Gastrocnemius medialis (tissue), 4 donors: Measurements from ENCODE around the gene DCTN2.

Source experiments
- POLR2A ChIP-seq, 2 donors: fragments of 450-650 bp; IDR thresholded peaks; one replicate each; pipeline ENCODE4 v1.6.1; 2017; ENCODE audit warnings: antibody characterized with exemption in 2 of 2, mild to moderate bottlenecking in 2 of 2, moderate library complexity in 2 of 2
- TF ChIP-seq, protein P1 (sequence below), 5 experiments: fragments of 450-650 bp in 3 of 5; fragments of 200-600 bp in 2 of 5; sonication (generic) in 2 of 5; IDR thresholded peaks in 4 of 5; conservative IDR thresholded peaks in 1 of 5; 1 replicate in 4 of 5; 2 replicates in 1 of 5; pipeline ENCODE4 v1.5.1; 2016 to 2019; ENCODE audit warnings: antibody characterized with exemption in 5 of 5, mild to moderate bottlenecking in 3 of 5, moderate library complexity in 3 of 5

DNA sequence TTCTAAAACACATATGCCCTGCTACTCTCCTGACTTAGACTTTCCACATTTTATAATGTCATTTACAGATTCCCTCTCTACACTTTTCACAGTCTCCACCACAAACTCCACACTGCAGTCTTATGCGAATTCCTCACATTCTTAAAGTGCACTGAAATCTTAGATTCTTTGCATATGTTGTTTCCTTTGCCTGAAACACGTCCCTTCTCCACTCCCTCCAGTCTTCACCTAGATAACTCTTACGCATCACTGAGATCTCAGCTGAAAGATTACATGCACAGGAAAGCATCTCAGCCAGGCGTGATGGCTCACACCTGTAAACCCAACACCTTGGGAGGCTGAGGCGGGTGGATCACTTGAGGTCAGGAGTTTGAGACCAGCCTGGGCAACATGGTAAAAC lies 63.5 kb downstream of the DCTN2 start:
- TF ChIP-seq, protein P1, sequence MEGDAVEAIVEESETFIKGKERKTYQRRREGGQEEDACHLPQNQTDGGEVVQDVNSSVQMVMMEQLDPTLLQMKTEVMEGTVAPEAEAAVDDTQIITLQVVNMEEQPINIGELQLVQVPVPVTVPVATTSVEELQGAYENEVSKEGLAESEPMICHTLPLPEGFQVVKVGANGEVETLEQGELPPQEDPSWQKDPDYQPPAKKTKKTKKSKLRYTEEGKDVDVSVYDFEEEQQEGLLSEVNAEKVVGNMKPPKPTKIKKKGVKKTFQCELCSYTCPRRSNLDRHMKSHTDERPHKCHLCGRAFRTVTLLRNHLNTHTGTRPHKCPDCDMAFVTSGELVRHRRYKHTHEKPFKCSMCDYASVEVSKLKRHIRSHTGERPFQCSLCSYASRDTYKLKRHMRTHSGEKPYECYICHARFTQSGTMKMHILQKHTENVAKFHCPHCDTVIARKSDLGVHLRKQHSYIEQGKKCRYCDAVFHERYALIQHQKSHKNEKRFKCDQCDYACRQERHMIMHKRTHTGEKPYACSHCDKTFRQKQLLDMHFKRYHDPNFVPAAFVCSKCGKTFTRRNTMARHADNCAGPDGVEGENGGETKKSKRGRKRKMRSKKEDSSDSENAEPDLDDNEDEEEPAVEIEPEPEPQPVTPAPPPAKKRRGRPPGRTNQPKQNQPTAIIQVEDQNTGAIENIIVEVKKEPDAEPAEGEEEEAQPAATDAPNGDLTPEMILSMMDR (IDR thresholded peaks at IDR 0.05 in 4 of 5, conservative IDR thresholded peaks at IDR 0.05 in 1 of 5), result no peak
- TF ChIP-seq POLR2A (IDR thresholded peaks at IDR 0.05), result no peak
